Endothelial cell (in vitro differentiated cells): ENCODE data around the gene GALNT16. TPM values are rescaled to one million over a fixed set of nuclear protein-coding genes. Genes with fewer than 3 reads are reported as not detected.

ENCODE experiments used
- DNase-seq: peaks from one replicate; pipeline ENCODE4 v3.0.0; 2021; ENCODE audit warnings: low spot score
- H3K27ac Mint-ChIP-seq: one replicate; pipeline ENCODE4 v1.8.0; 2021; ENCODE audit warnings: mixed read lengths, inconsistent platforms; ENCODE audit not compliant: unreplicated experiment
- H3K27me3 Mint-ChIP-seq: one replicate; pipeline ENCODE4 v1.8.0; 2021; ENCODE audit warnings: mild to moderate bottlenecking, moderate library complexity, mixed read lengths, inconsistent platforms; ENCODE audit not compliant: unreplicated experiment
- H3K36me3 Mint-ChIP-seq: one replicate; pipeline ENCODE4 v1.8.0; 2021; ENCODE audit warnings: mild to moderate bottlenecking, low read depth, mixed read lengths, inconsistent platforms; ENCODE audit not compliant: unreplicated experiment
- H3K4me1 Mint-ChIP-seq: one replicate; pipeline ENCODE4 v1.8.0; 2021; ENCODE audit warnings: mild to moderate bottlenecking, mixed read lengths, inconsistent platforms; ENCODE audit not compliant: unreplicated experiment
- H3K4me3 Mint-ChIP-seq: one replicate; pipeline ENCODE4 v1.8.0; 2021; ENCODE audit warnings: mild to moderate bottlenecking, mixed read lengths, inconsistent platforms; ENCODE audit not compliant: unreplicated experiment
- H3K9me3 Mint-ChIP-seq: one replicate; pipeline ENCODE4 v1.8.0; 2021; ENCODE audit warnings: mixed read lengths, inconsistent platforms; ENCODE audit not compliant: unreplicated experiment
- total RNA-seq: library from RNA; stranded (reverse); fragmentation: NEBNext Ultra II Directional; extraction: Animal tissue kit (Norgen Biotek cat#: 25700); gene quantifications from one replicate; pipeline ENCODE4 v1.2.1, GENCODE V29; 2021; ENCODE audit not compliant: unreplicated experiment
- TF ChIP-seq, protein P1 (sequence below): fragments of 200-600 bp; sonication (generic); IDR thresholded peaks from one replicate; pipeline ENCODE4 v1.5.0; 2021; ENCODE audit warnings: antibody characterized with exemption; ENCODE audit not compliant: unreplicated experiment

GALNT16 gene
- total RNA-seq, 1 donor from 2014 or later: 2.8 TPM

DNA sequence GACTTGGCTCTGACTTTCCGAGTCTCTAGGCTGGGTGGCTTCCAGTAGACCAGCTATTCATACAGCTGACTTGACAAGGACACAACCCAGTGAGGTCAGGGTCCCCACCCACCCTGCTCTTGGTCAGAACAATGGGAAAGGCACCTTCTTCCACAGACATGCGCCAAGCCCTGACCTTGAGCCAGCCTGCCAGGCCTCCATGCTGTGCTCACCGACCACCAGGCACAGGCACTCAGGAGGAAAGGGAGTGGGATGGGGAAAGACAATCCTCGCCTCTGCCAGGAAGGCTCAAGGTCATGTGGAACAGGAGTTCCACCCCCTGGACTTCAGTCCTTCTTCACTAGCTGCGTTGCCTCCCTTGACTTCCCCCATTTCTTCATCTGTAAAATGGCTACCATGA lies 31.4 kb downstream of the GALNT16 start:
- no peaks in the 10 kb centered on the region for H3K36me3 Mint-ChIP-seq
- no peak for DNase-seq
- no peaks in the 10 kb centered on the region for H3K9me3 Mint-ChIP-seq
- TF ChIP-seq, protein P1, sequence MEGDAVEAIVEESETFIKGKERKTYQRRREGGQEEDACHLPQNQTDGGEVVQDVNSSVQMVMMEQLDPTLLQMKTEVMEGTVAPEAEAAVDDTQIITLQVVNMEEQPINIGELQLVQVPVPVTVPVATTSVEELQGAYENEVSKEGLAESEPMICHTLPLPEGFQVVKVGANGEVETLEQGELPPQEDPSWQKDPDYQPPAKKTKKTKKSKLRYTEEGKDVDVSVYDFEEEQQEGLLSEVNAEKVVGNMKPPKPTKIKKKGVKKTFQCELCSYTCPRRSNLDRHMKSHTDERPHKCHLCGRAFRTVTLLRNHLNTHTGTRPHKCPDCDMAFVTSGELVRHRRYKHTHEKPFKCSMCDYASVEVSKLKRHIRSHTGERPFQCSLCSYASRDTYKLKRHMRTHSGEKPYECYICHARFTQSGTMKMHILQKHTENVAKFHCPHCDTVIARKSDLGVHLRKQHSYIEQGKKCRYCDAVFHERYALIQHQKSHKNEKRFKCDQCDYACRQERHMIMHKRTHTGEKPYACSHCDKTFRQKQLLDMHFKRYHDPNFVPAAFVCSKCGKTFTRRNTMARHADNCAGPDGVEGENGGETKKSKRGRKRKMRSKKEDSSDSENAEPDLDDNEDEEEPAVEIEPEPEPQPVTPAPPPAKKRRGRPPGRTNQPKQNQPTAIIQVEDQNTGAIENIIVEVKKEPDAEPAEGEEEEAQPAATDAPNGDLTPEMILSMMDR: no peak
- peaks cover 17% of the 10 kb centered on the region for H3K4me1 Mint-ChIP-seq
- no peak overlapping the region for H3K4me3 Mint-ChIP-seq
- H3K27ac Mint-ChIP-seq: no peak overlapping the region
- no peaks in the 10 kb centered on the region for H3K27me3 Mint-ChIP-seq

DNA sequence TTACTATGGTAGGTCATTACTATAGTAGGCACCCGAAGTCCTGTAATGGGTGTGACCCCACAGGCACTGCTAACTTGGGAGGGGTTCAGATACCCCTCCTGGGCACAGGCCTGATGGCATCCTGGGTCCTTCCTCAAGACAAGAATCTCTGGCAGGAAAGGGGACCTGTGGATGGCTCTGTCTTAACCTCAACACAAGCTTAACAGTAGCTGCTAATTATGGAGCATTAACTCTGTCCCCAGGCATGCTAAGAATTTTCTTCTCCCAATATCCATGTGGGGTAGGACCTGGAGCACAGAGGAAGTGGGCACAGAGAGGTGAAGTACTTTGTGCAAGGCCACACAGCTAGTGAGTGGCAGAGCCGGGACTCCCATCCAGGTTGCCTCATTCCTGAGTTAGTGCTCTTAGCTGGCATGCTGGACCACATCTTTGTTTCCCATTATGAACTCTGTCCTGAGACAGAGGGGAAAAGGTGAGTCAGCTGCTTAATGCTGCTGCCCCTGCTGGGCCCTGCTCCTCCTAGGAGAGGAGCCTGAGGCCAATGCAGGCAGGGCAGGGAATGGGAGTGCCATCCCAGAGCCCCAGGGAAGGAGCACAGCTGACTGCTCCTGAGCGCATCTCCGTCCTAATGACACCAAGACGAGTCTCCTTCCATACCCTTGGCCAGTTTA lies 32.1 kb downstream of the GALNT16 start:
- Mint-ChIP-seq H3K9me3 (no peaks in the 10 kb centered on the region), H3K36me3 (no peaks in the 10 kb centered on the region), H3K27me3 (no peaks in the 10 kb centered on the region), H3K27ac (no peak overlapping the region), H3K4me1 (peaks cover 17% of the 10 kb centered on the region), H3K4me3 (no peak overlapping the region)
- TF ChIP-seq, protein P1: no peak
- no peak for DNase-seq

DNA sequence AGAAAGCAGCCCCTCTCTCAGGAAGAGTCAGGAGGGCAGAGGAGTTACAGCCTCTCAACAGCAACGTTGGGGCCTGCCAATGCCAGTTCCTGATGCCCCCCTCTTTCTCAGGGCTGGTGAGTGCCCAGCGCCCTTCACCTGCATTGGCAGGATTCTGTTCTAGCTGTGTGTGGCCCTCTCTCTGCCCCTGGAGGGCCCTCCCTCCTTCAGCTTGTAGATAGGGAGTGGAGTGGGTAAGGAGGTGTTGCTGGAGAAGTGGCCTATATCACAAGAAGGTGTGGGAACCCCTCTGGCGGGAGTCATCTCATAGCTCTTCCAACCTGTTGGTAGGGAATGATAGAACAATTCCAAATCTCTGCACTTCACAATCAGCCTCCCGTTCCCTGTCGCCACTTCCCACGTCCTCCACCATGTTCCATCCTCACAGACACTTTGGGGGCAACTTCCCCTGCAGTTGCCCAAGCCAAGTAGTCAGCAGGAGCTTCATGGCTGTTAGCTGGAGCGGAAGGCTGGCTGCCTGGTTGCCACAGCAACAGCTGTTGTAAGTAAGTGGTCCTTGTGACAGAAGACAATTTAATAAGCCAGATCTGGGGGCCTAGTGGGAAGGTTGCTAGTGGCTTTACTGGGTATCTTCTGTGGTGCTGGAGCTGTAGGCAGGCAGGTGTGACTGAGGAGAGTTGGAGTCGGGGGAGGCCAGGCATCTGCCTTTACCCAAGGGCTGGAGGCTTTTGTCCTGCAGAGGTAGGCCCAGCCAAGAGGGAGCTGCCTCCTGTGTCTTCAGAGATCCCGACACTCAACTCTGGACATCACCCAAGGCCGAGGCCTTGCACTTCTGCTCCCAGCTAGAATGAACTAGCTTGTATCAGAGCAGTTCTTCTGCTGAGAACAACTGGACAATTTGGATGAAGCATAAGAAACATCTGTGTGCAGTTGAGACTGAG lies 38.4 kb downstream of the GALNT16 start:
- TF ChIP-seq, protein P1: no peak
- DNase-seq: no peak
- no peaks in the 10 kb centered on the region for H3K9me3 Mint-ChIP-seq
- no peak overlapping the region for H3K4me3 Mint-ChIP-seq
- H3K27me3 Mint-ChIP-seq: peaks cover 2% of the 10 kb centered on the region
- H3K27ac Mint-ChIP-seq: no peak overlapping the region
- H3K36me3 Mint-ChIP-seq: no peaks in the 10 kb centered on the region
- no peaks in the 10 kb centered on the region for H3K4me1 Mint-ChIP-seq

DNA sequence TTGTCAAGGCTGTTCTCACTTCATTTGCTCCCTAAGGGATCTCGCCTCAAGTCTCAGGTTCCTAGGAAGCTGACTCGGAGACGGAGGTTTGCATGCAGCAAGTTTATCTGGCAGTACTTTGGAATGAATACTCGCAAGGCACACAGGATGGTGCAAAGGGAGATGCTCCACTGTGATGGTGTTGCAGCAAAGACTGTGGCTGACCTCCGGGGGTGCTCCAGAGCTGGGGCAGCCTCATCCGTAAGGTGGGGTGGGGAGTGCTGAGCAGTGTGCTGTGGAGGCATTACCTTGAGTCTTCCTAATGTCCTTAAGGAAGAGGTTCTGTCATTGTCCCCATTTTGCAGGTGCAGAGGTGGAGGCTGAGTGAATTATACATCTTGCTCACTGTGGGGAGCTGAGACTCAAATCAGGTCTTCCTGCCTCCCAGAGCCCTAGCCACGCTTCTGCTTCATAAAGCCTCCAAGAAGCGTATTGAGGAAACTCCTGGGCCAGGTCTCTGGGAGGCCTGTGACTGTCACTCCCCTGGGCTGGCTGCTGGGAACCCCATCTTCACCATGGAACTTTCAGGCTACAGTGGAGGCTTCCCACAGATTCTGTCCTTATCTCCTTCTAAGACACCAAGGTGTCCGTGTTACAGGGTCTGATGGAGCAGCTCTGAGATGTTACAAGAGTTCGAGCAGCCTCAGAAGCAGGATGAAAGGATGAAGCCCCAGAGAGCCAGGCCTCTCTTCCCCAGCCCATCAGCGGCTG lies 39.5 kb downstream of the GALNT16 start:
- Mint-ChIP-seq H3K4me1 (peaks cover 6% of the 10 kb centered on the region), H3K36me3 (no peaks in the 10 kb centered on the region), H3K4me3 (no peak overlapping the region), H3K27ac (no peak overlapping the region), H3K27me3 (peaks cover 2% of the 10 kb centered on the region), H3K9me3 (no peaks in the 10 kb centered on the region)
- TF ChIP-seq, protein P1: no peak
- DNase-seq: peak; percentile 22
